Measurements from ENCODE around the gene PTBP3. TPM values are rescaled to one million over a fixed set of nuclear protein-coding genes. Genes with fewer than 3 reads are reported as not detected.
"Not testable (repeated sequence)": the region's sequence is repeated elsewhere in the genome, so short reads cannot be mapped to it uniquely, and the experiment has no call there.

Gene PTBP3
- total and polyA plus RNA-seq, 2 donors (not counting 1 experiment from before 2014, with no cell fraction given), result 16.7 to 28.7 TPM

GRCh38 chr9:112193572-112194288 is 139.7 kb downstream of the PTBP3 start:
- H4K20me1 ChIP-seq (ENCODE audit: control insufficient read depth, extremely low read depth, insufficient read depth, low read length), result no peaks in the 10 kb centered on the region
- TF ChIP-seq EZH2 (IDR thresholded peaks at IDR 0.05; ENCODE audit: low read length, missing control alignments) (no peak), CTCF (conservative IDR thresholded peaks at IDR 0.05 in 1 of 2, IDR thresholded peaks at IDR 0.05 in 1 of 2; ENCODE audit: low read depth in 1 of 2, low read length in 2 of 2) (no peak)
- DNase-seq (ENCODE audit: low read depth in 2 of 2), result no peak
- H3K36me3 ChIP-seq (ENCODE audit: control insufficient read depth, insufficient read depth, low read length), result no peaks in the 10 kb centered on the region
- H3K9me3 ChIP-seq (ENCODE audit: control insufficient read depth, insufficient read depth, low read depth, low read length), result no peaks in the 10 kb centered on the region
- no peaks in the 10 kb centered on the region for H3K4me1 ChIP-seq (ENCODE audit: control insufficient read depth, extremely low read depth, insufficient read depth, low read length)
- no peak overlapping the region for H3K27ac ChIP-seq (ENCODE audit: insufficient read depth, low read length)
- H3K27me3 ChIP-seq (ENCODE audit: control insufficient read depth, insufficient read depth, low read length), result no peaks in the 10 kb centered on the region
- H3K4me2 ChIP-seq (ENCODE audit: extremely low read depth, insufficient read depth, low read length), result no peak overlapping the region
- no peak overlapping the region for H3K4me3 ChIP-seq (replicated peaks in 1 of 4; ENCODE audit: control extremely low read depth in 1 of 4, insufficient read depth in 1 of 4, low read depth in 3 of 4, low read length in 4 of 4)
- H2AFZ ChIP-seq (ENCODE audit: low read length), result no peak overlapping the region
- H3K9ac ChIP-seq (ENCODE audit: insufficient read depth, low read length), result no peak overlapping the region
- no peaks in the 10 kb centered on the region for H3K79me2 ChIP-seq (ENCODE audit: control insufficient read depth, insufficient read depth, low read length)

GRCh38 chr9:112190320-112190719 is 143.1 kb downstream of the PTBP3 start:
- not testable (repeated sequence) for H3K36me3 ChIP-seq (ENCODE audit: control insufficient read depth, insufficient read depth, low read length); H4K20me1 ChIP-seq (ENCODE audit: control insufficient read depth, extremely low read depth, insufficient read depth, low read length); H3K79me2 ChIP-seq (ENCODE audit: control insufficient read depth, insufficient read depth, low read length); H3K27ac ChIP-seq (ENCODE audit: insufficient read depth, low read length); H3K27me3 ChIP-seq (ENCODE audit: control insufficient read depth, insufficient read depth, low read length); H3K4me1 ChIP-seq (ENCODE audit: control insufficient read depth, extremely low read depth, insufficient read depth, low read length); H3K9me3 ChIP-seq (ENCODE audit: control insufficient read depth, insufficient read depth, low read depth, low read length); H2AFZ ChIP-seq (ENCODE audit: low read length); DNase-seq (ENCODE audit: low read depth in 2 of 2); H3K9ac ChIP-seq (ENCODE audit: insufficient read depth, low read length); H3K4me2 ChIP-seq (ENCODE audit: extremely low read depth, insufficient read depth, low read length); H3K4me3 ChIP-seq (replicated peaks in 1 of 4; ENCODE audit: control extremely low read depth in 1 of 4, insufficient read depth in 1 of 4, low read depth in 3 of 4, low read length in 4 of 4)

GRCh38 chr9:112188884-112189283 is 144.5 kb downstream of the PTBP3 start:
- Histone ChIP-seq H3K4me1 (ENCODE audit: control insufficient read depth, extremely low read depth, insufficient read depth, low read length) (no peaks in the 10 kb centered on the region), H3K9me3 (ENCODE audit: control insufficient read depth, insufficient read depth, low read depth, low read length) (no peaks in the 10 kb centered on the region), H3K27me3 (ENCODE audit: control insufficient read depth, insufficient read depth, low read length) (no peaks in the 10 kb centered on the region), H3K79me2 (ENCODE audit: control insufficient read depth, insufficient read depth, low read length) (no peaks in the 10 kb centered on the region), H3K36me3 (ENCODE audit: control insufficient read depth, insufficient read depth, low read length) (no peaks in the 10 kb centered on the region), H3K27ac (ENCODE audit: insufficient read depth, low read length) (no peak overlapping the region), H3K4me2 (ENCODE audit: extremely low read depth, insufficient read depth, low read length) (no peak overlapping the region), H3K4me3 (replicated peaks in 1 of 4; ENCODE audit: control extremely low read depth in 1 of 4, insufficient read depth in 1 of 4, low read depth in 3 of 4, low read length in 4 of 4) (no peak overlapping the region), H2AFZ (ENCODE audit: low read length) (no peak overlapping the region), H3K9ac (ENCODE audit: insufficient read depth, low read length) (no peak overlapping the region), H4K20me1 (ENCODE audit: control insufficient read depth, extremely low read depth, insufficient read depth, low read length) (no peaks in the 10 kb centered on the region)
- TF ChIP-seq EZH2 (IDR thresholded peaks at IDR 0.05; ENCODE audit: low read length, missing control alignments) (no peak), CTCF (conservative IDR thresholded peaks at IDR 0.05 in 1 of 2, IDR thresholded peaks at IDR 0.05 in 1 of 2; ENCODE audit: low read depth in 1 of 2, low read length in 2 of 2) (no peak)
- no peak for DNase-seq (ENCODE audit: low read depth in 2 of 2)

All from fibroblast of lung (primary cell).